Activated naive CD8-positive, alpha-beta T cell treated with anti-CD3 and anti-CD28 coated beads, Interleukin-2, amount 50 U/mL, for 24 hours (primary cell): Measurements from ENCODE around the gene PI4KA.
"Not testable (repeated sequence)": the region's sequence is repeated elsewhere in the genome, so short reads cannot be mapped to it uniquely, and the experiment has no call there.

Experiments used
- ATAC-seq: fragments of 150-1000 bp; cut with Tn5 transposase; one replicate; pipeline ENCODE4 v1.10.0; 2021
- DNase-seq: peaks from one replicate; pipeline ENCODE4 v3.0.0; 2021
- H3K27ac Mint-ChIP-seq: one replicate; pipeline ENCODE4 v1.8.0; 2021; ENCODE audit warnings: mild to moderate bottlenecking, mixed read lengths
- H3K27me3 Mint-ChIP-seq: one replicate; pipeline ENCODE4 v1.8.0; 2021; ENCODE audit warnings: mixed read lengths
- H3K36me3 Mint-ChIP-seq: one replicate; pipeline ENCODE4 v1.8.0; 2021; ENCODE audit warnings: low read depth, mixed read lengths
- H3K4me1 Mint-ChIP-seq: one replicate; pipeline ENCODE4 v1.8.0; 2021; ENCODE audit warnings: mixed read lengths
- H3K4me3 Mint-ChIP-seq: one replicate; pipeline ENCODE4 v1.8.0; 2021; ENCODE audit warnings: mild to moderate bottlenecking, moderate library complexity, mixed read lengths
- H3K9me3 Mint-ChIP-seq: one replicate; pipeline ENCODE4 v1.8.0; 2021; ENCODE audit warnings: mixed read lengths

The PI4KA gene

DNA sequence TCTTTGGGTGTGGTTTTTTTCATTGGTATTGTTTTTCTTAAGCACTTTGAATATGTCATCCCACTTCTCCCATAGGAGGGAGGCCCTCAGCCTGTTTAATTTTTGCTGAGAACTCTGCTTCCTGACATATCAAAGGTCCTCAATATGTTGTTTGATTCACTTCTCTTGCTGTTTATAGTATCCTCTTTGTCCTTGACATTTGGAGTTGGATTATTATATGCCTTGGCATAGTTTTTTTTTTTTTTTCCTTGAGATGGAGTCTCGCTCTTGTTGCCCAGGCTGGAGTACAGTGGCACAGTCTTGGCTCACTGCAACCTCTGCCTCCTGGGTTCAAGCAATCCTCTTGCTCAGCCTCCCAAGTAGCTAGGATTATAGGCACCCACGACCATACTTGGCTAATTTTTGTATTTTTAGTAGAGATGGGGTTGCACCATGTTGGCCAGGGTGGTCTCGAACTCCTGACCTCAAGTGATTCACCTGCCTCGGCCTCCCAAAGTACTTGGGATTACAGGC, 196.0 kb downstream of the PI4KA start:
- not testable (repeated sequence) for H3K36me3 Mint-ChIP-seq, H3K27ac Mint-ChIP-seq, ATAC-seq, H3K4me3 Mint-ChIP-seq, DNase-seq, H3K9me3 Mint-ChIP-seq, H3K4me1 Mint-ChIP-seq
- H3K27me3 Mint-ChIP-seq: peaks cover 36% of the 10 kb centered on the region

- H3K9me3 Mint-ChIP-seq: peaks cover 7% of the 10 kb centered on the region
- DNase-seq: no peak
- no peak overlapping the region for H3K27ac Mint-ChIP-seq
- no peak for ATAC-seq
- peaks cover 2% of the 10 kb centered on the region for H3K36me3 Mint-ChIP-seq
- H3K4me3 Mint-ChIP-seq: no peak overlapping the region
- H3K27me3 Mint-ChIP-seq: peaks cover 34% of the 10 kb centered on the region
- no peaks in the 10 kb centered on the region for H3K4me1 Mint-ChIP-seq
These were observed 197.1 kb downstream of the PI4KA start for GRCh38 chr22:20661473-20661872.

- Mint-ChIP-seq H3K27ac (no peak overlapping the region), H3K27me3 (peaks cover 31% of the 10 kb centered on the region), H3K36me3 (peaks cover 2% of the 10 kb centered on the region), H3K9me3 (peaks cover 7% of the 10 kb centered on the region), H3K4me1 (no peaks in the 10 kb centered on the region), H3K4me3 (no peak overlapping the region)
- DNase-seq (no peak), ATAC-seq (no peak)
These were observed 198.1 kb downstream of the PI4KA start for GRCh38 chr22:20660441-20661054.

DNA sequence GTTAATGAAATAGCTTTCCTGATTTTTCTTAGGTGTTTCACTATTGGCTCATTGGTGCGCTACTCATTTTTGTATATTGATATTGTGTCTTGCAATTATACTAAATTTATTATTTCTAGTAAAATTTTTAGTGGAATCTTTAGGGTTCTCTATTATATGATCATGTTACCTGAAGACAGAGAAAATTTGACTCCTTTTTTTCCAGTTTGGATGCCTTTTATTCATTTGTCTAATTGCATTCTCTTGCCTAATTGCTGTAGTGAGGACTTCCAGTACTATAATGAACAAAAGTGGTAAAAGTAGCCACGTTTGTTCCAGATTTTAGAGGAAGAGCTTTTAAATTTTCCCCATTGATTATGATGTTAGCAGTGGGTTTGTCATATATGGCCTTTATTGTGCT, 198.7 kb downstream of the PI4KA start:
- H3K27me3 Mint-ChIP-seq: peaks cover 31% of the 10 kb centered on the region
- H3K4me3 Mint-ChIP-seq: no peak overlapping the region
- ATAC-seq: no peak

GRCh38 chr22:20659258-20659657, 199.4 kb downstream of the PI4KA start:
- H3K4me3 Mint-ChIP-seq: no peak overlapping the region
- peaks cover 7% of the 10 kb centered on the region for H3K9me3 Mint-ChIP-seq
- H3K4me1 Mint-ChIP-seq: no peaks in the 10 kb centered on the region
- DNase-seq: no peak
- H3K36me3 Mint-ChIP-seq: peaks cover 2% of the 10 kb centered on the region
- H3K27me3 Mint-ChIP-seq: peaks cover 31% of the 10 kb centered on the region
- no peak for ATAC-seq
- no peak overlapping the region for H3K27ac Mint-ChIP-seq

More for the DNA sequence above, 198.7 kb downstream of the PI4KA start:
- no peak for DNase-seq
- H3K36me3 Mint-ChIP-seq: peaks cover 2% of the 10 kb centered on the region
- peaks cover 7% of the 10 kb centered on the region for H3K9me3 Mint-ChIP-seq
- no peaks in the 10 kb centered on the region for H3K4me1 Mint-ChIP-seq
- no peak overlapping the region for H3K27ac Mint-ChIP-seq

- Mint-ChIP-seq H3K27ac (no peak overlapping the region), H3K36me3 (peaks cover 2% of the 10 kb centered on the region), H3K4me3 (no peak overlapping the region), H3K27me3 (peaks cover 30% of the 10 kb centered on the region), H3K9me3 (peaks cover 7% of the 10 kb centered on the region), H3K4me1 (no peaks in the 10 kb centered on the region)
- no peak for DNase-seq
- no peak for ATAC-seq
These were observed 200.0 kb downstream of the PI4KA start for GRCh38 chr22:20658433-20659222.

- H3K4me3 Mint-ChIP-seq: no peak overlapping the region
- peaks cover under 1% of the 10 kb centered on the region for H3K9me3 Mint-ChIP-seq
- ATAC-seq (no peak), DNase-seq (no peak)
- H3K36me3 Mint-ChIP-seq: no peaks in the 10 kb centered on the region
- no peak overlapping the region for H3K27ac Mint-ChIP-seq
- H3K27me3 Mint-ChIP-seq: peaks cover 24% of the 10 kb centered on the region
- no peaks in the 10 kb centered on the region for H3K4me1 Mint-ChIP-seq
These were observed 200.6 kb downstream of the PI4KA start for GRCh38 chr22:20657963-20658362.
